PC-3 (cell line): ENCODE measurements around the gene LAMA3.

Source experiments
- CTCF ChIP-seq: fragments of 300-600 bp; sonication (generic); conservative IDR thresholded peaks from 2 replicates; pipeline ENCODE4 v1.5.1; 2017; ENCODE audit warnings: antibody characterized with exemption, low read depth, mild to moderate bottlenecking, low read length
- EZH2phosphoT487 ChIP-seq: fragments of 300-600 bp; sonication (generic); IDR thresholded peaks from 2 replicates; pipeline ENCODE4 v1.6.1; 2018; ENCODE audit warnings: mild to moderate bottlenecking, antibody characterized with exemption, low read length, borderline replicate concordance

GRCh38 chr18:23881778-23882177 is 192.5 kb downstream of the LAMA3 start:
- TF ChIP-seq CTCF (no peak), EZH2phosphoT487 (no peak)
